ENCODE data around the gene TRAFD1.

DNA sequence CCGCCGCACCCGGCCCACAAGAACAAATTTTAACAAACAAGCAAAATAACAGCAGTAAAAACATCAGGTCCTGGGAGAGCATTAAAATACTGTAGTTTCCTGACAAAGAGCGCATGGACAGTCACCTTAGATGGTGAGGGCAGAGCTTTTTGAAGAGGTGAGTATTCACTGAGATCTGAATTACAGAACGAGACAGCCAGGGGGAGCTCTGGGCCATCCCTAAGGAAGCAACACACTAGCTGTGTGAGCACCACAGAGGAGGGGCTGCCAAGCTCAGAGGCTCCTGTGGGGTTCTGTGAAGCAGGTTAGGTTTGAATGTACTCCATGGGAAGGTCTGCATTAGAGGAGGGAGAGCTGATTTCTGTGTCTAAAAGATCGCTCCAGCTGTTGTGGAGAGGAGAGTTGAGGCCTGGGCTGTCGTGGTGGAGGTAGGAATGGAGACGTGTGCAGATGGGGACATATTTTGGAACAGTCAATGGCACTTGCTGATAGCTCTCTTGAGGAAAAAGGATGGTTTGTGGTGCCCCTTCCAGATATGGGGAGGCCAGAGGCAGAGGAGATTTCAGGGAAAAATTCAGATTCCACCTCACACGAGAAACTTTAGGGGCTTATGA lies 72.9 kb downstream of the TRAFD1 start:
- TF ChIP-seq, protein P1, sequence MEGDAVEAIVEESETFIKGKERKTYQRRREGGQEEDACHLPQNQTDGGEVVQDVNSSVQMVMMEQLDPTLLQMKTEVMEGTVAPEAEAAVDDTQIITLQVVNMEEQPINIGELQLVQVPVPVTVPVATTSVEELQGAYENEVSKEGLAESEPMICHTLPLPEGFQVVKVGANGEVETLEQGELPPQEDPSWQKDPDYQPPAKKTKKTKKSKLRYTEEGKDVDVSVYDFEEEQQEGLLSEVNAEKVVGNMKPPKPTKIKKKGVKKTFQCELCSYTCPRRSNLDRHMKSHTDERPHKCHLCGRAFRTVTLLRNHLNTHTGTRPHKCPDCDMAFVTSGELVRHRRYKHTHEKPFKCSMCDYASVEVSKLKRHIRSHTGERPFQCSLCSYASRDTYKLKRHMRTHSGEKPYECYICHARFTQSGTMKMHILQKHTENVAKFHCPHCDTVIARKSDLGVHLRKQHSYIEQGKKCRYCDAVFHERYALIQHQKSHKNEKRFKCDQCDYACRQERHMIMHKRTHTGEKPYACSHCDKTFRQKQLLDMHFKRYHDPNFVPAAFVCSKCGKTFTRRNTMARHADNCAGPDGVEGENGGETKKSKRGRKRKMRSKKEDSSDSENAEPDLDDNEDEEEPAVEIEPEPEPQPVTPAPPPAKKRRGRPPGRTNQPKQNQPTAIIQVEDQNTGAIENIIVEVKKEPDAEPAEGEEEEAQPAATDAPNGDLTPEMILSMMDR (IDR thresholded peaks at IDR 0.05 in 4 of 5, conservative IDR thresholded peaks at IDR 0.05 in 1 of 5), result peak in 4 of 5 experiments; percentile 21 to 45 (median 32)
- no peak for TF ChIP-seq POLR2A (IDR thresholded peaks at IDR 0.05)
